Left lobe of liver (tissue), 2 donors: ENCODE measurements around the gene WDR36. TPM values are rescaled to one million over a fixed set of nuclear protein-coding genes. Genes with fewer than 3 reads are reported as not detected.
A peak's percentile ranks its signal among the peaks of the same experiment; 100 is the strongest.

Experiments
- ATAC-seq: fragments of 200-7000 bp; cut with Tn5 transposase; one replicate; pipeline ENCODE4 v1.9.1; 2020; ENCODE audit warnings: mild to moderate bottlenecking, moderate library complexity
- DNase-seq: peaks from one replicate; pipeline ENCODE4 v3.0.0-alpha.2; 2020; ENCODE audit warnings: low spot score
- total RNA-seq: library from RNA; stranded (reverse); gene quantifications from one replicate; pipeline ENCODE4 v1.2.1, GENCODE V29; 2021
- donor health status: DM: no; HTN: no; CAD: no; lungs with moderate emphysema.
- donor health status: DM: no; HTN: yes; CAD: no.

The WDR36 gene
- total RNA-seq = 12.1 TPM

DNA sequence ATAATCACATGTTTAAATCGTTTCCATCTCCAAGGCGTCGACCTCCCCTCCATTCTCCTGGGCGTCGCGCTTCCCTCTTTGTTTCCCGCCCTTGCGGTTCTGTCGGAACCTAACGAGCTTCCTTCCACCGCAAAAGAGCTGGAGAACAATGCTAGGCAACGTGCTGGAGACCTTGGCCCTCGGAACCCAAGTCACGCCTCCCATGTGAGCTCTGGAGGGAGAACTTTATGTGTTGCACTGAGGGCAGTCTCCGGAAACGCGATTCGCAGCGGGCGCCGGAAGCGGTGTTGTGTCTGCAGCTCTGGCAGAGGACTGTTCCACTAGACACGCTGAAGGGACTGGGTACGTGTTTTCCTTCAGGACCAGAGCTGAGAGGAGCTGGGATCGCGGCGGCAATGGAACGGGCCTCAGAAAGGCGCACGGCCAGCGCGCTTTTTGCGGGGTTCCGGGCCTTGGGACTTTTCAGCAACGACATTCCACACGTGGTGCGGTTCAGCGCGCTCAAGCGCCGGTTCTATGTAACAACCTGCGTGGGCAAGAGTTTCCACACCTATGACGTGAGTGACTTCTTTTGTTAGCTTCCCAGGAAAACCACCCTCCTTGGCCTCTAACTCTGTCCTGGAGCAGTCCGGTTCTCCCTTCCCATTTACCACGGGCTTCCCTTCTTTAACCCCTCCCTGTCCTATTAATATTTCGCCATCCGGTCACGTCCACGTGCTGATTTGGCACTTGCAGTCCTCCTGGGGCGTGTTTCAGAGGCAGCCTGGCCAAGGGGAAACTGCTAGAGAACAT is at the start of gene WDR36:
WDR36 (plus strand) TSS at position 287 of the 792 bp plus-strand sequence; CDS start at position 396, 109 bp downstream.
- ATAC-seq = peak; percentile 99
- peak; percentile 92 for DNase-seq

DNA sequence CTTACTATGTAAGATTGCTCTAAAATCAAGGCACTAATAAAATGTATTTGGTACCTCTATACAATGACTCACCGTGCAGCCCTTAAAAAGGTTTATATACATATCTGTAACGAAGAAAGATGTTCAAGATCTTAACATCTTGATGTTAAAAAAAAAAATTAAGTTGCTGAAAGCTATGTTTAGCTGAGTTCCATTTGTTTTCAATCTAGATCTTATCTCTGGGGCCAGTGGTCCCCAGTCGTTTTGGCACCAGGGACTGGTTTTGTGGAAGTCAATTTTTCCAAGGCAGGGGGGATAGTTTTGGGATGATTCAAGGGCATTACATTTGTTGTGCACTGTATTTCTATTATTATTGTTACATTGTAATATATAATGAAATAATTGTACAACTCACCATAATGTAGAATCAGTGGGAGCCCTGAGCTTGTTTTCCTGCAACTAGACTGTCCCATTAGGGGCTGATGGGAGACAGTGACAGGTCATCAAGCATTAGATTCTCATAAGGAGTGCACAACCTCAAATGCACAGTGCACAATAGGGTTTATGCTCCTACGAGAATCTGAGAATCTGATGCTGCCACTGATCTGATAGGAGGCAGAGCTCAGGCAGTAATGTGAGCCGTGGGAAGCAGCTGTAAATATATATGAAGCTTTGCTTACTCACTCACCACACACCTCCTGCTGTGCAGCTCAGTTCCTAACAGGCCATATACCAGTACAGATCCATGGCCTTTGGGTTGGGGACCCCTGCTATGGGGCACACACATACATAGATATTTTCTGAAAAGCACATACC is 48.2 kb upstream of the WDR36 start:
- ATAC-seq (no peak), DNase-seq (no peak)

DNA sequence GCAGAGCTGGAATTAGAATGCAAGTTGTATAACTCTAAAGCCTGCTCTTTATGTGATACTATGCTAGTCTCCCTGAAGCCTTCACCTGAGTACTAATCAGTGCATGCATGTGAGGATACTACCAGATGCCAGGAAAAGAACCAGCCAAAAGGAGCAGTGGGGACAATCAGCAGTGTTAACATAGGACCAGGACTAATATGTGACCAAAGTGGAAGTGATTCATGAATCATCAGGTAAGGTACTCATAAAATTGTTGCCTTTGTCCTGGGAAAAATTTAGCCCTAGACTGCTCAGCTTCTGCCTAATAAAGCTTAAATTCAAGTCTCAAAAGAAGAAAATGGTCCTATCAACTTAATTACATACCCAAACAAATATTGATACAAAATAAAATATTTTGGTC is 34.1 kb upstream of the WDR36 start:
- DNase-seq = no peak
- no peak for ATAC-seq

DNA sequence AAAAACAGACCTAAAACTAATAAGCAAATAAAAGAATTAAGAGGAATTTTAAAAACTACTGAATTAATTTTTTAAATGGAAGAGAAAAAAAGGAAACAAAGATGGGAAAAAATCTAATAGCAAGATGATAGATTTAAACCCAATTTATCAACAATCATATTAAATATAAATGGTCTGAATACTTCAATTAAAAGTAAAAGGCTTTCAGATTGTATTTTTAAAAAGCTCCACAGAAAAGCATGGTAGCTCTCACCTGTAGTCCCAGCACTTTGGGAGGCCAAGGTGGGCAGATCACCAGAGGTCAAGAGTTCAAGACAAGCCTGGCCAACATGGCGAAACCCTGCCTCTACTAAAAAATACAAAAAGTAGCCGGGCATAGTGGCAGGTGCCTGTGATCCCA is 32.0 kb upstream of the WDR36 start:
- no peak for DNase-seq
- ATAC-seq = no peak

DNA sequence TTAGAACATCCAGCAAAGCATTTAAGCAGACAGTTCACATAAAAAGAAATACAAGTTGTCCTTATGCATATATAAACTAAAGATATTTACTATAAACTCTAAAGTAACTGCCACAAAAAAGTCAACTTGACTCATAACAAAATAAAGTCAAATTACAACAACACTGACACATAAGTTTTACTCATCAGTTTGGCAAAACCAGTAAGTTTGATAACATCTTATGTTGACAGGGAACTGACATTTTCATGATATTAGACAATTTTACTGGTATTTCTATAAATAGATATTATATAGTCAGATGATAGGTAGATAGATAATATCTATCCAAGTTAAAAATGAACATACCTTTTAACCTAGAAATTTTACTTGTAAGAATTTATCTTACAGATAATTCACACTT is 30.5 kb upstream of the WDR36 start:
- DNase-seq (no peak), ATAC-seq (no peak)

DNA sequence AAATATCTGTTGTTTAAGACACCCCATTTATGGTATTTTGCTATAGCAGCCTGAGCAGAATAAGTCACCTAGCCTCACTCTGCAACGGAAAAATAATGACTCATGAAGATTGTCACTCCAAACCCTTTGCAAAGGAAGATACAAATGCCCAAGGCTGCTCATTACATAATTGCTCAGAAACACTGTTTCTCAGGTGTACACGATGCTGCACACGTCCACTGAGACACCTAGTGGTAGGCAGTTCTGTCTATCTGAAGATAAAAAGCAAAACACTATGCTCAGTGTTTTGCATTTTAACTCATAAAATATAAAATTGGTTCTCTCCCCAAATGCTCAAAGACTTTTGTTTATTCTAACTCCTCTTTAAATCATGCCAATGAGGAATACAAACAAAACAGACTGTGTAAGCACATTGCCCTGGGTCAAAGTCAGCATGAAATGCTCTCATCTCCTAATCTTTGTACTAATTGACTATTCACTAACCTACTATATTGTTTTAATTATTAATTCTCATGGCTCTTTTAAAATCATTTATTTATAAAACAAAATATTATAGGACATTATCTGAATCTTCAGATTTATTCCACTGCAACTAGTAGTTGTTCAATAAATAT is 28.3 kb upstream of the WDR36 start:
- ATAC-seq (peak; percentile 95), DNase-seq (peak; percentile 51)

DNA sequence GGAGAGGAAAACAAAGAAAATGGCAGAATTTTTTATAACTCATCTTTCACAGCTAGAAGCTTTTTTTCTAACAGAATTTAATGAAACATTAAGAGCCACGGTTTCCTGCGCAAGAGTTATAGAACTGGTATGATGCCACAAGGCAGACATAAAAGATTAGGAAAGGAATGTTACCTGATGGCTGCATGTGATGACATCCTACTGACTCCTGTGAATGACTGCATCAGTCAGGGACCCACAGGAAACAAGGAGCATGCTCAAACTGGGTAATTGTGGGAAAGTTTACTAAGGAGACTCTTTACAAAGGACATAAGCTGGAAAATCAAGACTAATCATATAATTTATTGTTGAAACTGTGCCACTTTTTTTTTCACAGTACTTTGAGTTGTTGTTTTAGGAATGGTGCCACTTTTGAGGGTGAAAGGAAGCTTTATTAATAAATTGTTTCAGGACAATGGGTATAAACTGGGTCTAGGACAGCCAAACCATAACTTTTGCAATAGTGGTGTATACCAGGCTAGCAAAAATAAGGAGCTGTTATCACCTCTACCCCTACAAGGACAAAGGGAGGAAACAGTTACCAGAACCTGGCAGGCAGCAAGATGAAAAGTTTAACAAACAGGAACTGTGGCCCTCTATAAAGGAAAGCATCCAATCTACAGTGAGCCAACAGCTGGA is 25.7 kb upstream of the WDR36 start:
- no peak for ATAC-seq
- no peak for DNase-seq

DNA sequence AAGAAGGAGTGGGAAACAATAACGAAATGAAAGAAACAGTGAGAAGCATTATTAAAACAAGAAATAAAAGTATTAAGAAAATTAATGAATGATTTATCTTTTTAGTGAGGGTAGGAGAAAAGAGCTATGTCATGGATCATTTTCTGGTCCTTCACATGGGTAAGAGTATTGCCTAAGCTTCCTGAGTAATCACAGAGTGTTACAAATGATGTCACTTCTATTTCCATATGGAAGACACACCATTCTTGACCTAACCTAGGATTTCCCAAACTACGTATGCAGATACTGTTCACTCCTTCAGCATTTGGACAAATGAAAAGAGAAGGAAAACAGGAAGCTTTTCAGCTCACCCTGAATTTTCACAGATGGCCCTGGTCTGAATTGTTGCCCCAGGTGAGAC is 23.9 kb upstream of the WDR36 start:
- DNase-seq (no peak), ATAC-seq (no peak)

DNA sequence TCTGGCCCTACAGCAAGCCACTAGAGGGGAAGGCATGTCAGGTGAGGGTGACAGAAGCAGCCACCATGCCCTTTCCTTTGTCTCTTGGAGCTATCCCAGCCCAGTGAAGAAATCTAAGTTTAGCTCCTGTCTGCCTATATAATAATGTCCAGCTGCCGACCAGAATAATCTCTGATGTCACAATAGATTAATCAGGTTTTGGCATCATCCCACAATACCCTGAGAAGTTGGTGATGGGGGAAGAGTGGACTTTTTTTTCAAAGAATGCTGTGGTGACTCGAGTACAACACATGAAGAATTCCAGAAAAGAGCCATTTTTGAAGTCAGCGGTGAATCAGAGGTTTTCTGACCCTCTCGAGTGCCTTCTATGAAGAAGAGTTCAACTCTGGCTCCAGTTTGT is 22.3 kb upstream of the WDR36 start:
- DNase-seq (no peak), ATAC-seq (no peak)

DNA sequence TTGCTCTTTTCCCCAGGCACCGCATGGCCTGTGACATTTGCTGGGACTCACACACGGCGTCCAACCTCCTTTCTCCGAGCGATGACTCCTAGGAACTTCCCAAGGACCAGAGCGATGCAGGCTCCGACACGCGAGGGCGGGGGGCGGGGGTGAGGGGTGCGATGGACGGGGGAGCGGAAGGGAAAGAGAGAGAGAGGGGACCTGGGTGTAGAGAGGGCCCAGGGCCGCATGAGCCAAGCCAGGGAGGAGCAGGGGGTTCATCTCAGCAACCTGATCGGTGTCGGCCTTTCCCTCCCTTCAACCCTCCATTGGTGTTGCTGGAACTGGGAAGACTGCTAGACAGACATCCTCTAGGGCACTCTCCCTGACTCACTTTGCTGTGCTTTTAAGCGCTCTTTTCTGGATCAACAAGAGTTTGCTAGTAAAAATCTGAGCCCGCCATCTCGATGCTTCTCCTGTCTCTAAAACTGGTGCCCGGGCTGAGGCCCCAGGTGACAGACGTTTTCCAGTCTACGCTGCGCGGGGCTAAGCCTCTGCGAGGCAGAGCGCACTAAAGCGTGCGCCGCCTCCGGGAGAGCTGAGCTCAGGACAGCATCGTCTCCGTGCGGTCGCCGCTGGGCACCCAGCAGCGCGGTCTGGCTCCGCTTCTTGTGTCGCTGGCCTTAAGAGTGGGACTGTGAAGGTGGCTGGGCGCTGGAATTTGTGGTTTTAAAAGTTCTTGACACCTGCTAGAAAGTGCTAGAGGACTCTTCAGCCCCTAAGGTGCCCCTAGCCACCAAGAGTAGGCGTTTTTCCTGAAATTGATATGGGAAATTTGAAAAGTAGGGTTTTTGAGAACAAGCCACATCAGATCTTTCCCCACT is 21.6 kb upstream of the WDR36 start:
- ATAC-seq = peak; percentile 36
- DNase-seq = no peak

DNA sequence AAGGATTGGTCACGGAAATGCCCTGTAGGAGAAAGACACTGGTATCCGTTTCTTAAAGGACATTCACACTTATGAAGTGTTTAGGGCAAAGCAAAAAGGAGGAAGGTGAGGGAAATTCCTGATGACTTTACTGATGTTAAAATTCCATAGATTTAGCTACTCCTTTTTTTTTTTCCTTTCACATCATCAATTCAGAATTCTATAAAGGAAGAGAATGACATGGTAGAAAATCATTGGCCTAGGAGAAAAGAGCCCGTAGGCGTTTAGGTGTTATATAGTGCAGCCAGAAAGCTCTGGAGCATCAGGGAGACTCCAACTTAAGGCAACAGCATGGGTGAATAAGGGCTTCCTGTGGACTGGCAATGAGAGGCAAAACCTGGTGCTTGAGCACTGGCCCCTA is 20.7 kb upstream of the WDR36 start, which contains the start of gene TSLP:
TSLP (plus strand) TSS at position 301 of the 400 bp plus-strand sequence. CDS start 178 bp downstream, outside the sequence.
- no peak for ATAC-seq
- no peak for DNase-seq

DNA sequence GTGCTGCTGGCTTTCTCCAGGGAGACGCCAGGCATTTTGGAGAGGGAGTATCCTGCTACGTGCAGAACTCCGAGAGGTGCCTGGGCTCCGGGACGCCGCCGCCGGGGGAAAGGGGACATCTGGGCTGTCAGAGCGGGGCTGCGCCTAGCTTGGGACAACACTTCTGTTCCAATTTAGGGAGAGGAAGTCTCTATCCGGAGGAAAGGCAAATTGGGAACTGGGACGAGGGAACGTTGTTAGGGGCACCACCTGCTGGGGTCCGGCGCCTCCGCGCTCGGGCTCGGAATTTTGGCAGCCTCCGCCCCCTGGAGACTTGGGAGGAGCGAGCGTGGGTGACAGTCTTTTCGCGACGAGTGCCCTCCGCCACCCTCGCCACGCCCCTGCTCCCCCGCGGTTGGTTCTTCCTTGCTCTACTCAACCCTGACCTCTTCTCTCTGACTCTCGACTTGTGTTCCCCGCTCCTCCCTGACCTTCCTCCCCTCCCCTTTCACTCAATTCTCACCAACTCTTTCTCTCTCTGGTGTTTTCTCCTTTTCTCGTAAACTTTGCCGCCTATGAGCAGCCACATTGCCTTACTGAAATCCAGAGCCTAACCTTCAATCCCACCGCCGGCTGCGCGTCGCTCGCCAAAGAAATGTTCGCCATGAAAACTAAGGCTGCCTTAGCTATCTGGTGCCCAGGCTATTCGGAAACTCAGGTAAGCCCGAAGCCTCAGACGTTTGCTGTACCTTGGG is 19.0 kb upstream of the WDR36 start:
- peak; percentile 94 for ATAC-seq
- peak; percentile 83 for DNase-seq

DNA sequence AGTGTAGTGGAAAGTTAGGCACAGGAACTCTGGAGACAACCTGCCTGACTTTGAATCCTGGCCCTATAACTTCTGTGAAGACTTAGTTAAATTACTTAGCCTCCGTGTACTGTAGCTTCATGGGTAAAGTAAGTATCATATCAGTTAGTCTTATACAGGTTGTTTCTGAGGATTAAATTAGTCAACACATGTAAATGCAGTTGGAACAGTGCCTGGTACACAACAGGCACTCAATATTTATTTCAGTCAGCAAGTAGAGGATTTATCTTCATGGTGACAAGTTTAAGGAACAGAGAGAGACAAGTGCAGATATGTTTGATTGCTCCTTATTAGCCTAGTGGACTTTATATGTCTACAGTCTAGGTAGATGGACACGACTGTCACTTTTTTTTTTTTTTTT is 17.9 kb upstream of the WDR36 start:
- no peak for DNase-seq
- ATAC-seq = no peak

DNA sequence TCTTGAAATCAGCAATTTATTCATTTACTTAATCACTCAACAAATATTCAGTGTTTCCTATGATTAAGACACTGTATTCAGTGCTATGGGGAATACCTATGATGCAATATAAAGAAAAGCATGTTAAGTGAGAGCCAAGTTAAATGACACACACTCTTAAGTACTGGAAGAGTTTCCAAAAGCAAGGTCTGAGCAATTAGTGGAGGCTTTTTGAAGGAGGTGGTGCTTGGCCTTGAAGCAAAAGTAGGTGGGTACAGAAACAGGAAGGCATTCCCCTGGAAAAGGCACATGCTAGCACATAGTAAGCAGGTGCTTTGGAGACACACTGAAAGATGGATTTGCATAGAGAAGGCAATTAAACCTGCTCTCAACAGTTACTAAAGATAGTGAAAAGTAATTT is 16.6 kb upstream of the WDR36 start:
- DNase-seq (no peak), ATAC-seq (no peak)

DNA sequence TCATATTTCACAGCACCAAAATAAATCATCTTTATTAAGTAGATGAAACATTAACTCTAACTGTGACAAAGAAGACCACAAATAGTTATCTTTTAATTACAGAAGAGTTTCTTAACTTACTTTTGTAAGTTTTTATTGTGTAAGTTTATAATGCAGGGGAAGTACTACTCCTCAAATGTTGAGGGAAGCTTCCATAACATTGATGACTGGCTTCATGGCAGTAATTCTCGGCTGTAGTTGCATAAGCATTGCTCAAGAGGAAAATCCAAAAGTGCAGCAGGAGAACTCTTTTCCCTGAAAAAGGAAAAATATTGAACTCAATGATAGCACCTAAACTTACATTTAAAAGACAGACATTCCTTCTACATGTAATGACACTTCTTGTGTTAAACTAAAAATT is 16.1 kb upstream of the WDR36 start:
- DNase-seq = no peak
- ATAC-seq = no peak

DNA sequence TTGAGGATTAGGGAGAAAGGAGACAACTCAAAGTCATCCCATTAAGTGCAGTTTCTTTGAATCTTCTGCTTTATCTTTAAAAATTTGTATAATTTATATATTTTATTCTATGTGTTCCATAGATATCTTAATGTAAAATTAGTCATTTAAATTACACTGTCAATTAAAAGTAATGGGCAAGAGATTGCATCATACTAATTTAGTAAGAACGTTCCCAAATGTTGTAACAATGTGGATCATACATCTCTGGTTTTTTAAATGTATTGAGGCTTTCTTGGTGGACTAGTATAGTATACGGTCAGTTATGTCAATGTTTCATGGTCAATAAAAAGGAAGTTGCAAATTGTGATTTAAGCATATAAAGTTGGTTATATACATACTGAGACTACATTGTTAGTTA is 14.5 kb upstream of the WDR36 start:
- no peak for DNase-seq
- no peak for ATAC-seq

DNA sequence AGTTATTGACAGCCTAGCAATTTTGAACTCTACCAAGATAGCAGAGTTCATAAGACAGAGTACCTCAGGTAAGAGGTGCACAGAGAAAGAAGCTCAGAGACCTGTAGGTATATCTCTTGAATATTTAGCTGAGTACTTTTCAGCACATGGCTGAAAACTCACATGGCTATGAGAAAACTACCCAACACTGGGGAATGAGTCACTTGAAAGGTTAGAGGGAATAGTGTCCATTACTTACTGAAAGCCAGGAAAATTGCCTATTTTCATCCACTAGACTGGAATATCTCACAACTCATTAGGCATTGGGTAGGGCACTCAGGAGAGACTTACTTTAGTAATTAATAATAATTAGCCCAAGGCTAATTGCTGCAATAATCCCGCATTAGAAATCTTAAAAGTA is 12.3 kb upstream of the WDR36 start:
- no peak for DNase-seq
- no peak for ATAC-seq

DNA sequence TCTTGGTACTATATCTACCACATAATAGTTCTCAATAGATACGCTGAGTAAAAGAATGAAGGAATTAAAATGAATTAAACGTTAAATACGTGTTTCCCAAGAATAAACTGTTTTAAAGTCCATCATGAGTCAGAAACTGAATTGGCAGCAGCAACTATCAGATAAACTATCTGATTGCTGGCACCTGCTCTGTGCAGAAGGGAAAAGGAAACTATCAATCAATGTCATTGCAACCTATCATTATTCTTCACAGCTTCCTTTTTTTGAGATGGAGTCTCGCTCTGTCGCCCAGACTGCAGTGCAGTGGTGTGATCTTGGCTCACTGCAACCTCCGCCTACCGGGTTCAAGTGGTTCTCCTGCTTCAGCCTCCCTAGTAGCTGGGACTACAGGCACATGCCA is 8.8 kb upstream of the WDR36 start:
- ATAC-seq = peak; percentile 40
- DNase-seq = no peak

DNA sequence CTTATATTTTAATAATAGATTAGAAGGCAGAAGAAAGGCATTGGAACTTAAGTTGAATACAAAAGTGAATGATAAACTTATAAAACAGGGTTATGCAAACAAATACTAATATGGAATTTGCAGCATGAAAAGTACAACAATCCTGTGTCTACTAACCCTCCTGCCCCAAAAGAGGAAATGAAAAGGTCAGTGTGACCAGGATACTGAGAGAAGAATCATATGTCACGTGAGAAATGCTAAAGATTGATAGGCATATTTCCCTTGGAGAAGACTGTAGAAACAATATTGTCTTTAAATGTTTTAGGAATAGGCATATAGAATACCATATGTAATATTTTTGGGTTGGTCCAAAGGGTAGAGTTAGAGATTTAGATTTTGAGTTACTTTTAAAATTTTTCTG is 3.8 kb downstream of the WDR36 start:
- DNase-seq (no peak), ATAC-seq (no peak)
